Hepatocyte (in vitro differentiated cells): ENCODE results near the gene SRMS. TPM values are rescaled to one million over a fixed set of nuclear protein-coding genes. Genes with fewer than 3 reads are reported as not detected.

Source experiments
- DNase-seq: peaks from one replicate; pipeline ENCODE4 v3.0.0-alpha.2; 2016; ENCODE audit warnings: low spot score
- H2AFZ ChIP-seq: fragments of 200-600 bp; sonication (generic); 2 replicates; pipeline ENCODE4 v1.6.0; 2016; ENCODE audit warnings: antibody characterized with exemption, mild to moderate bottlenecking
- H3K27ac ChIP-seq: fragments of 200-600 bp; sonication (generic); 2 replicates; pipeline ENCODE4 v1.5.1; 2016; ENCODE audit warnings: mild to moderate bottlenecking
- H3K27me3 ChIP-seq: fragments of 200-600 bp; sonication (generic); 2 replicates; pipeline ENCODE4 v1.6.1; 2016
- H3K36me3 ChIP-seq: fragments of 200-600 bp; sonication (generic); replicated peaks from 2 replicates; pipeline ENCODE4 v1.5.1; 2016; ENCODE audit warnings: low read depth; ENCODE audit not compliant: insufficient read depth
- H3K4me1 ChIP-seq: fragments of 200-600 bp; sonication (generic); 2 replicates; pipeline ENCODE4 v1.5.1; 2016; ENCODE audit warnings: mild to moderate bottlenecking, moderate library complexity; ENCODE audit not compliant: insufficient read depth
- H3K4me2 ChIP-seq: fragments of 200-600 bp; sonication (generic); 2 replicates; pipeline ENCODE4 v1.6.0; 2016
- H3K4me3 ChIP-seq: fragments of 200-600 bp; sonication (generic); 2 replicates; pipeline ENCODE4 v1.5.1; 2016; ENCODE audit warnings: mild to moderate bottlenecking
- H3K79me2 ChIP-seq: fragments of 200-600 bp; sonication (generic); 2 replicates; pipeline ENCODE4 v1.6.0; 2017; ENCODE audit warnings: mild to moderate bottlenecking
- H3K9me2 ChIP-seq: fragments of 200-600 bp; sonication (generic); replicated peaks from 2 replicates; pipeline ENCODE4 v1.6.0; 2017; ENCODE audit warnings: mild to moderate bottlenecking; ENCODE audit not compliant: insufficient read depth
- H3K9me3 ChIP-seq: fragments of 200-600 bp; sonication (generic); 2 replicates; pipeline ENCODE4 v1.5.1; 2016; ENCODE audit warnings: low read depth, mild to moderate bottlenecking
- H4K20me1 ChIP-seq: fragments of 200-600 bp; sonication (generic); 2 replicates; pipeline ENCODE4 v1.6.0; 2016; ENCODE audit warnings: mild to moderate bottlenecking; ENCODE audit not compliant: insufficient read depth, poor library complexity, severe bottlenecking
- CTCF ChIP-seq: fragments of 200-600 bp; sonication (generic); IDR thresholded peaks from 2 replicates; pipeline ENCODE4 v1.5.1; 2016; ENCODE audit warnings: antibody characterized with exemption, mild to moderate bottlenecking; ENCODE audit not compliant: poor library complexity
- EZH2 ChIP-seq: fragments of 200-600 bp; sonication (generic); IDR thresholded peaks from 2 replicates; pipeline ENCODE4 v1.6.1; 2016; ENCODE audit warnings: antibody characterized with exemption, mild to moderate bottlenecking, borderline replicate concordance
- EZH2phosphoT487 ChIP-seq: fragments of 200-600 bp; sonication (generic); IDR thresholded peaks from one replicate; pipeline ENCODE4 v1.6.1; 2018; ENCODE audit warnings: antibody characterized with exemption, mild to moderate bottlenecking, low read depth, moderate library complexity; ENCODE audit not compliant: unreplicated experiment, severe bottlenecking
- WGBS: methylation state at CpG from one replicate; pipeline ENCODE4 v1.1.6; 2016; ENCODE audit warnings: low lambda C conversion rate; ENCODE audit errors: missing lambda C conversion rate; 5-methylcytosine and 5-hydroxymethylcytosine counted together
- polyA plus RNA-seq: library from polyadenylated mRNA; unstranded; fragments of >200 nt; fragmentation: Nextera tagmentation; extraction: Ambion mirVana; gene quantifications from 2 replicates; pipeline ENCODE4 v1.2.1, GENCODE V29; 2016
- total RNA-seq: library from RNA; depleted of rRNA; stranded (reverse); fragments of >200 nt; gene quantifications from 2 replicates; pipeline ENCODE4 v1.2.3, GENCODE V29; 2014

Gene SRMS
- total and polyA plus RNA-seq, 2 experiments from 2014 or later, result not detected

GRCh38 chr20:63591147-63591533 lies 43.6 kb upstream of the SRMS start:
- Histone ChIP-seq H3K27me3 (no peaks in the 10 kb centered on the region), H3K36me3 (no peaks in the 10 kb centered on the region), H3K4me1 (no peaks in the 10 kb centered on the region), H3K4me2 (no peak overlapping the region), H2AFZ (no peak overlapping the region), H3K9me2 (no peaks in the 10 kb centered on the region), H3K9me3 (no peaks in the 10 kb centered on the region), H3K79me2 (no peaks in the 10 kb centered on the region), H4K20me1 (no peaks in the 10 kb centered on the region), H3K27ac (no peak overlapping the region), H3K4me3 (no peak overlapping the region)
- TF ChIP-seq EZH2phosphoT487 (no peak), CTCF (no peak), EZH2 (no peak)
- no peak for DNase-seq
- WGBS, result 94% methylated on average over 4 of the region's 4 CpGs

- DNase-seq, result no peak
- Histone ChIP-seq H3K36me3 (no peaks in the 10 kb centered on the region), H3K9me2 (no peaks in the 10 kb centered on the region), H3K4me2 (no peak overlapping the region), H4K20me1 (no peaks in the 10 kb centered on the region), H3K27me3 (no peaks in the 10 kb centered on the region), H3K27ac (no peak overlapping the region), H3K4me1 (no peaks in the 10 kb centered on the region), H3K9me3 (no peaks in the 10 kb centered on the region), H2AFZ (no peak overlapping the region), H3K79me2 (no peaks in the 10 kb centered on the region), H3K4me3 (no peak overlapping the region)
- WGBS, result 95% methylated on average over 41 of the region's 52 CpGs
- TF ChIP-seq CTCF (no peak), EZH2 (no peak), EZH2phosphoT487 (no peak)
Observed at GRCh38 chr20:63590218-63591146, 42.9 kb upstream of the SRMS start.

GRCh38 chr20:63589261-63590217 lies 42.0 kb upstream of the SRMS start:
- no peaks in the 10 kb centered on the region for H3K27me3 ChIP-seq
- H3K9me3 ChIP-seq, result no peaks in the 10 kb centered on the region
- H3K79me2 ChIP-seq, result no peaks in the 10 kb centered on the region
- H3K9me2 ChIP-seq, result no peaks in the 10 kb centered on the region
- no peaks in the 10 kb centered on the region for H3K36me3 ChIP-seq
- WGBS, result 94% methylated on average over 32 of the region's 38 CpGs
- H3K27ac ChIP-seq, result no peak overlapping the region
- no peak overlapping the region for H3K4me2 ChIP-seq
- H4K20me1 ChIP-seq, result no peaks in the 10 kb centered on the region
- H3K4me3 ChIP-seq, result no peak overlapping the region
- no peak for DNase-seq
- TF ChIP-seq EZH2phosphoT487 (no peak), CTCF (no peak), EZH2 (no peak)
- H2AFZ ChIP-seq, result no peak overlapping the region
- no peaks in the 10 kb centered on the region for H3K4me1 ChIP-seq
